GM18505 (cell line): ENCODE results near the gene ADIPOR2.
"Not testable (repeated sequence)": the region's sequence is repeated elsewhere in the genome, so short reads cannot be mapped to it uniquely, and the experiment has no call there.

Source experiments
- ATAC-seq: cut with Tn5 transposase; IDR thresholded peaks from one replicate; pipeline ENCODE4 v1.9.1; 2021; ENCODE audit not compliant: unreplicated experiment
- POLR2A ChIP-seq: IDR thresholded peaks from 4 replicates; pipeline ENCODE4 v1.6.1; 2011; ENCODE audit warnings: borderline replicate concordance; ENCODE audit not compliant: insufficient read depth, insufficient read length; ENCODE audit errors: extremely low read depth

ADIPOR2 gene

GRCh38 chr12:1719139-1719538 lies 28.3 kb downstream of the ADIPOR2 start:
- no peak for TF ChIP-seq POLR2A
- ATAC-seq = no peak

- no peak for ATAC-seq
- no peak for TF ChIP-seq POLR2A
Observed at GRCh38 chr12:1720494-1720893, 29.6 kb downstream of the ADIPOR2 start.

- TF ChIP-seq POLR2A = no peak
- no peak for ATAC-seq
Observed at GRCh38 chr12:1723721-1724120, 32.9 kb downstream of the ADIPOR2 start.

GRCh38 chr12:1724250-1724649 lies 33.4 kb downstream of the ADIPOR2 start:
- no peak for ATAC-seq

GRCh38 chr12:1726753-1727152 lies 35.9 kb downstream of the ADIPOR2 start:
- no peak for TF ChIP-seq POLR2A
- ATAC-seq = no peak

More at GRCh38 chr12:1724250-1724649, 33.4 kb downstream of the ADIPOR2 start:
- no peak for TF ChIP-seq POLR2A

GRCh38 chr12:1728824-1729223 lies 38.0 kb downstream of the ADIPOR2 start:
- no peak for ATAC-seq
- no peak for TF ChIP-seq POLR2A

- no peak for TF ChIP-seq POLR2A
- ATAC-seq = no peak
Observed at GRCh38 chr12:1731019-1731687, 40.3 kb downstream of the ADIPOR2 start.

- ATAC-seq = not testable (repeated sequence)
Observed at GRCh38 chr12:1731688-1732078, 40.8 kb downstream of the ADIPOR2 start.

- no peak for TF ChIP-seq POLR2A
- no peak for ATAC-seq
Observed at GRCh38 chr12:1732914-1733313, 42.0 kb downstream of the ADIPOR2 start.

- not testable (repeated sequence) for ATAC-seq
Observed at GRCh38 chr12:1733712-1734111, 42.8 kb downstream of the ADIPOR2 start.

- ATAC-seq = no peak
- TF ChIP-seq POLR2A = no peak
Observed at GRCh38 chr12:1737652-1738286, 46.9 kb downstream of the ADIPOR2 start.

GRCh38 chr12:1738446-1738845 lies 47.6 kb downstream of the ADIPOR2 start:
- no peak for ATAC-seq
- no peak for TF ChIP-seq POLR2A

- no peak for ATAC-seq
- TF ChIP-seq POLR2A = no peak
Observed at GRCh38 chr12:1739368-1739767, 48.5 kb downstream of the ADIPOR2 start.

GRCh38 chr12:1740161-1740948 lies 49.5 kb downstream of the ADIPOR2 start:
- TF ChIP-seq POLR2A = no peak
- no peak for ATAC-seq

GRCh38 chr12:1741154-1741949 lies 50.5 kb downstream of the ADIPOR2 start:
- TF ChIP-seq POLR2A = no peak
- ATAC-seq = no peak
